SK-N-SH (cell line): ENCODE results near the gene FRRS1. TPM values are rescaled to one million over a fixed set of nuclear protein-coding genes. Genes with fewer than 3 reads are reported as not detected.
"Not testable (repeated sequence)": the region's sequence is repeated elsewhere in the genome, so short reads cannot be mapped to it uniquely, and the experiment has no call there.

Experiments
- CTCF ChIA-PET: fragments of 300-600, 350-600 bp; formaldehyde crosslinking; extraction: SDS; loops from one replicate; lab custom pipeline; 2021; lab: Yijun Ruan, JAX
- POLR2A ChIA-PET: fragments of 350-600 bp; sonication (Branson Sonifier 250); formaldehyde crosslinking; extraction: SDS; loops from one replicate; lab custom pipeline; 2020; ENCODE audit warnings: antibody characterized with exemption, inconsistent platforms; lab: Yijun Ruan, JAX
- DNase-seq: peaks from one replicate; pipeline ENCODE4 v3.0.0; 2012
- H2AFZ ChIP-seq: fragments of 200-600 bp; sonication (generic); 2 replicates; pipeline ENCODE4 v1.8.1; 2016; ENCODE audit warnings: antibody characterized with exemption, mild to moderate bottlenecking, low read depth
- H3F3A ChIP-seq: fragments of 200-600 bp; sonication (generic); replicated peaks from 2 replicates; pipeline ENCODE3; 2016; ENCODE audit warnings: antibody characterized with exemption, mild to moderate bottlenecking; ENCODE audit not compliant: insufficient read depth
- H3K27ac ChIP-seq, 2 experiments: fragments of 200-500 bp in 1 of 2; fragments of 200-600 bp in 1 of 2; sonication (Bioruptor generic) in 1 of 2; sonication (generic), shearing (Covaris generic) in 1 of 2; 2 replicates each; pipeline versions ENCODE4 v1.5.1 to v1.6.1; 2014 to 2016; ENCODE audit warnings: low read depth in 2 of 2, inconsistent platforms in 1 of 2, low read length in 1 of 2, mild to moderate bottlenecking in 1 of 2, mixed read lengths in 1 of 2
- H3K27me3 ChIP-seq: fragments of 200-600 bp; sonication (generic), shearing (Covaris generic); 2 replicates; pipeline ENCODE4 v1.6.1; 2016; ENCODE audit warnings: mixed run types; ENCODE audit not compliant: insufficient read depth
- H3K36me3 ChIP-seq, 2 experiments: fragments of 200-500 bp in 1 of 2; fragments of 200-600 bp in 1 of 2; sonication (Bioruptor generic) in 1 of 2; sonication (generic) in 1 of 2; replicated peaks in 1 of 2; 2 replicates each; pipeline versions ENCODE3 to v1.5.1; 2014 to 2016; ENCODE audit warnings: low read length in 1 of 2, mild to moderate bottlenecking in 1 of 2; ENCODE audit not compliant: insufficient read depth in 2 of 2, control insufficient read depth in 1 of 2
- H3K4me1 ChIP-seq, 2 experiments: fragments of 200-500 bp in 1 of 2; fragments of 200-600 bp in 1 of 2; sonication (Bioruptor generic) in 1 of 2; sonication (generic), shearing (Covaris generic) in 1 of 2; 2 replicates each; pipeline versions ENCODE4 v1.5.1 to v1.6.1; 2014 to 2016; ENCODE audit warnings: low read depth in 1 of 2, low read length in 1 of 2, mixed run types in 1 of 2; ENCODE audit not compliant: insufficient read depth in 2 of 2, control insufficient read depth in 1 of 2
- H3K4me2 ChIP-seq: fragments of 200-600 bp; sonication (generic), shearing (Covaris generic); 2 replicates; pipeline ENCODE4 v1.6.1; 2017; ENCODE audit warnings: mixed run types
- H3K4me3 ChIP-seq, 2 experiments: fragments of 200-500 bp in 1 of 2; fragments of 200-600 bp in 1 of 2; sonication (Bioruptor generic) in 1 of 2; sonication (generic), shearing (Covaris generic) in 1 of 2; 2 replicates each; pipeline versions ENCODE4 v1.5.1 to v1.8.1; 2014 to 2016; ENCODE audit warnings: low read depth in 2 of 2, inconsistent platforms in 1 of 2, low read length in 1 of 2, mild to moderate bottlenecking in 1 of 2, mixed read lengths in 1 of 2, moderate library complexity in 1 of 2
- H3K79me2 ChIP-seq: fragments of 200-600 bp; sonication (generic); 2 replicates; pipeline ENCODE4 v1.8.1; 2017; ENCODE audit warnings: mild to moderate bottlenecking; ENCODE audit not compliant: insufficient read depth
- H3K9ac ChIP-seq: fragments of 200-600 bp; sonication (generic); 2 replicates; pipeline ENCODE4 v1.6.1; 2017; ENCODE audit warnings: mixed run types
- H3K9me2 ChIP-seq: fragments of 200-600 bp; sonication (generic); 2 replicates; pipeline ENCODE4 v1.6.1; 2017; ENCODE audit warnings: mixed run types
- H3K9me3 ChIP-seq: fragments of 200-600 bp; sonication (generic); 2 replicates; pipeline ENCODE4 v1.6.1; 2017; ENCODE audit warnings: mixed run types, mild to moderate bottlenecking, moderate library complexity
- H4K20me1 ChIP-seq: fragments of 200-600 bp; sonication (generic); 2 replicates; pipeline ENCODE4 v1.6.1; 2017; ENCODE audit warnings: mild to moderate bottlenecking, mixed run types; ENCODE audit not compliant: insufficient read depth
- EZH2phosphoT487 ChIP-seq: fragments of 200-600 bp; sonication (generic); IDR thresholded peaks from 2 replicates; pipeline ENCODE4 v1.6.1; 2017; ENCODE audit warnings: low read depth, mixed run types, mild to moderate bottlenecking, antibody characterized with exemption, moderate library complexity, borderline replicate concordance
- FOXM1 ChIP-seq: IDR thresholded peaks from 2 replicates; pipeline ENCODE4 v1.4.0; 2012; ENCODE audit warnings: low read depth, mild to moderate bottlenecking
- GABPA ChIP-seq: IDR thresholded peaks from 2 replicates; pipeline ENCODE4 v1.4.0; 2012; ENCODE audit warnings: low read depth, mild to moderate bottlenecking
- GATA2 ChIP-seq: sonication (generic); formaldehyde crosslinking; IDR thresholded peaks from 2 replicates; pipeline ENCODE4 v1.5.0; 2020; ENCODE audit warnings: mild to moderate bottlenecking, missing genetic modification reagents
- NFIC ChIP-seq: IDR thresholded peaks from 2 replicates; pipeline ENCODE4 v1.4.0; 2012; ENCODE audit warnings: borderline replicate concordance
- RAD21 ChIP-seq: IDR thresholded peaks from 2 replicates; pipeline ENCODE4 v1.6.1; 2012; ENCODE audit warnings: mild to moderate bottlenecking, low read length
- SIN3A ChIP-seq: IDR thresholded peaks from 2 replicates; pipeline ENCODE4 v1.6.1; 2012; ENCODE audit warnings: low read depth, mild to moderate bottlenecking, low read length, moderate library complexity, borderline replicate concordance
- TAF1 ChIP-seq: IDR thresholded peaks from 2 replicates; pipeline ENCODE4 v1.6.1; 2012; ENCODE audit warnings: low read depth, mild to moderate bottlenecking, low read length, moderate library complexity, borderline replicate concordance
- TCF12 ChIP-seq: IDR thresholded peaks from 2 replicates; pipeline ENCODE4 v1.4.0; 2012
- WGBS: methylation state at CpG from one replicate; pipeline ENCODE4 v1.1.6; 2017; ENCODE audit warnings: low lambda C conversion rate; 5-methylcytosine and 5-hydroxymethylcytosine counted together
- polyA plus RNA-seq, 3 experiments: library from polyadenylated mRNA; depleted of rRNA; stranded (reverse); fragments of >200 nt; gene quantifications; 2 replicates each; pipeline ENCODE4 v1.2.3, GENCODE V29; 2012
- TF ChIP-seq, protein P1 (sequence below): IDR thresholded peaks from 2 replicates; pipeline ENCODE4 v1.6.1; 2012; ENCODE audit warnings: mild to moderate bottlenecking, low read depth, low read length, moderate library complexity
- TF ChIP-seq, protein P2 (sequence below): IDR thresholded peaks from 2 replicates; pipeline ENCODE4 v1.4.0; 2012; ENCODE audit warnings: low read depth
- TF ChIP-seq, protein P3 (sequence below): IDR thresholded peaks from 2 replicates; pipeline ENCODE4 v1.4.0; 2012; ENCODE audit warnings: low read depth, borderline replicate concordance

FRRS1 gene
- polyA plus RNA-seq, 1 of the 3 experiments (the other 2 are of a cell fraction), result 1.9 TPM

DNA sequence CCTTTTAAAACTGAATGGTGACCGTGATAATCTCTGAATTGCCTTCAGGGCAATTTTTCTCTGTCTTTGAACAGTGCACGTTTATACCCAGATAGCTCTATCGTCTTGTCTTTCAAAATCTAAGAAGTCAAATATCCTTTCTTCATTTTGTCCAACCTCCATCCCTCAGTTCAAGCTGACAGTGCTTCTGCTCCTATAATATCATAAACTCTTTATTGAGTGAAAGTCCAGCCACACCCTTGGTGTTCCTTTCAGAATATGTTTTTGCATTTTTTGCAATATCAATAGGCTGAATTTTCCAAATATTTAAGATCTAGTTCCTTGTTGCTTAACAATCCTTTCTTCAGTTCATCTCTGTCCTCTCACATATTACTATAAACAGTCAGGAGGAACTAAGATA, 35.1 kb upstream of the FRRS1 start:
- Histone ChIP-seq H3F3A (no peaks in the 10 kb centered on the region), H3K9me3 (no peaks in the 10 kb centered on the region), H3K4me3 (no peak overlapping the region), H3K27ac (no peak overlapping the region), H3K79me2 (no peaks in the 10 kb centered on the region), H3K9me2 (no peaks in the 10 kb centered on the region), H3K4me2 (no peak overlapping the region), H3K4me1 (no peaks in the 10 kb centered on the region), H3K9ac (no peak overlapping the region), H4K20me1 (no peaks in the 10 kb centered on the region), H2AFZ (no peak overlapping the region), H3K36me3 (no peaks in the 10 kb centered on the region), H3K27me3 (no peaks in the 10 kb centered on the region)
- ChIA-PET CTCF (no interaction called here), POLR2A (no interaction called here)
- TF ChIP-seq SIN3A, result no peak
- DNase-seq, result no peak
- WGBS, result 24% methylated on average over 3 of the region's 3 CpGs

DNA sequence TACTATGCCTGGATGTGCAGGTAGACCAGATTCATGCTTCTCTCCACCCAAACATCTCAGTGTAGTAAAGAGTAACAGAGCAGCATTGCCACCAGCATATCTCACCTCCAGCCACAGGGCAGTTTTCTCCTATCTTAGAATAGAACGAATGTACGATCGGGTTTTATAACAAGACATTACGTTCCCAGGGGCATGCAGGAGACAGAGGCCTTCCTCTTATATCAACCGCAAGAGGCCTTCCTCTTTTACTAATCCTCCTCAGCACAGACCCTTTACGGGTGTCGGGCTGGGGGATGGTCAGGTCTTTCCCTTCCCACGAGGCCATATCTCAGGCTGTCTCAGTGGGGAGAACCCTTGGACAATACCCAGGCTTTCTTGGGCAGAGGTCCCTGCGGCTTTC, 27.4 kb upstream of the FRRS1 start:
- H3K27me3 ChIP-seq, H3K4me3 ChIP-seq, H3K9ac ChIP-seq, H2AFZ ChIP-seq, H3K9me2 ChIP-seq, POLR2A ChIA-PET, H3K9me3 ChIP-seq, DNase-seq, CTCF ChIA-PET, H3K27ac ChIP-seq, H3F3A ChIP-seq, H3K4me2 ChIP-seq, H3K4me1 ChIP-seq, H4K20me1 ChIP-seq, H3K79me2 ChIP-seq, H3K36me3 ChIP-seq: not testable (repeated sequence)
- 72% methylated on average over 9 of the region's 9 CpGs for WGBS

DNA sequence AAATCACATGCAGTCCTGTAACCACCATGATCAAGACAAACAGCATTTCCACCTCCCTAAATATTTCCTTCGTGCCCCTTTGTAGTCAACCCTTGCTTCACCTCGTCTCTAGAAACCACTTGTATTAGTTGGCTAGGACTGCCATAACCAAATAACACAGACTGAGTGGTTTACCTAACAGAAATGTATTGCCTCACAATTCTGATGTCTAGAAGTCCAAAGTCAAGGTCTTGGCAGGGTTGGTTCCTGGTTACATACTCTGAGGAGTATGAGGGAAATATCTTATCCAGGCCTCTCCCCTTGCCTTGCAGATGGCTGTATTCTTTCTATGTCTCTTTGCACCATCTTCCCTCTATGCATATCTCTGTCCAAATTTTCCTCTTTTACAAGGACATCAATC, 23.3 kb upstream of the FRRS1 start:
- no peak for TF ChIP-seq TAF1
- TF ChIP-seq, all 33 proteins: peak for 0
- CTCF ChIA-PET, result no interaction called here
- 28% methylated on average over 2 of the region's 2 CpGs for WGBS

DNA sequence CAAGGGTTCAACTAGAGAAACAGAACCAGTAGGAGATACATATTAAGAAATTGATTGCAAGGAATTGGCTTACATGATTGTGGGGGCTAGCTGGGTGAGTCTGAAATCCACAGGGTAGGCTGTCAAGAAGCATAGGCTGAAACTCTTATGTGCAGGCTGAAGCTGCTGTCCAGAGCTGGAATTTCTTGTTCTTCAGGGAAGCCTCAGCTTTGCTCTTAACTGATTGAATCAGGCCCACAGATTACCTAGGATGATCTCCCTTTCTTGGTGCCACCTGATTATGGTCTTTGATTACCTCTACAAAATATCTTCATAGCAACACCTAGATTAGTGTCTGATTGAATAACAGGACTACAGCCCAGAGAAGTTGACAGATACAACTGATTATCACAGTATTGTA, 22.5 kb upstream of the FRRS1 start:
- Histone ChIP-seq H3F3A (no peaks in the 10 kb centered on the region), H3K4me3 (no peak overlapping the region), H3K27ac (no peak overlapping the region), H3K79me2 (no peaks in the 10 kb centered on the region), H2AFZ (no peak overlapping the region), H3K27me3 (no peaks in the 10 kb centered on the region; the same call in 1 of the 2 replicates), H3K36me3 (no peaks in the 10 kb centered on the region), H3K9ac (no peak overlapping the region), H3K9me3 (no peaks in the 10 kb centered on the region), H3K4me1 (no peaks in the 10 kb centered on the region), H3K9me2 (no peaks in the 10 kb centered on the region), H4K20me1 (no peaks in the 10 kb centered on the region), H3K4me2 (no peak overlapping the region)
- ChIA-PET POLR2A (no interaction called here), CTCF (no interaction called here)
- DNase-seq, result no peak
- TF ChIP-seq EZH2phosphoT487, result no peak
- TF ChIP-seq RAD21, result no peak
- no peak for TF ChIP-seq GABPA
- no peak for TF ChIP-seq TCF12
- TF ChIP-seq, protein P1, sequence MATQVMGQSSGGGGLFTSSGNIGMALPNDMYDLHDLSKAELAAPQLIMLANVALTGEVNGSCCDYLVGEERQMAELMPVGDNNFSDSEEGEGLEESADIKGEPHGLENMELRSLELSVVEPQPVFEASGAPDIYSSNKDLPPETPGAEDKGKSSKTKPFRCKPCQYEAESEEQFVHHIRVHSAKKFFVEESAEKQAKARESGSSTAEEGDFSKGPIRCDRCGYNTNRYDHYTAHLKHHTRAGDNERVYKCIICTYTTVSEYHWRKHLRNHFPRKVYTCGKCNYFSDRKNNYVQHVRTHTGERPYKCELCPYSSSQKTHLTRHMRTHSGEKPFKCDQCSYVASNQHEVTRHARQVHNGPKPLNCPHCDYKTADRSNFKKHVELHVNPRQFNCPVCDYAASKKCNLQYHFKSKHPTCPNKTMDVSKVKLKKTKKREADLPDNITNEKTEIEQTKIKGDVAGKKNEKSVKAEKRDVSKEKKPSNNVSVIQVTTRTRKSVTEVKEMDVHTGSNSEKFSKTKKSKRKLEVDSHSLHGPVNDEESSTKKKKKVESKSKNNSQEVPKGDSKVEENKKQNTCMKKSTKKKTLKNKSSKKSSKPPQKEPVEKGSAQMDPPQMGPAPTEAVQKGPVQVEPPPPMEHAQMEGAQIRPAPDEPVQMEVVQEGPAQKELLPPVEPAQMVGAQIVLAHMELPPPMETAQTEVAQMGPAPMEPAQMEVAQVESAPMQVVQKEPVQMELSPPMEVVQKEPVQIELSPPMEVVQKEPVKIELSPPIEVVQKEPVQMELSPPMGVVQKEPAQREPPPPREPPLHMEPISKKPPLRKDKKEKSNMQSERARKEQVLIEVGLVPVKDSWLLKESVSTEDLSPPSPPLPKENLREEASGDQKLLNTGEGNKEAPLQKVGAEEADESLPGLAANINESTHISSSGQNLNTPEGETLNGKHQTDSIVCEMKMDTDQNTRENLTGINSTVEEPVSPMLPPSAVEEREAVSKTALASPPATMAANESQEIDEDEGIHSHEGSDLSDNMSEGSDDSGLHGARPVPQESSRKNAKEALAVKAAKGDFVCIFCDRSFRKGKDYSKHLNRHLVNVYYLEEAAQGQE, result no peak
- TF ChIP-seq GATA2 (CRISPR knock-in tag), result no peak
- TF ChIP-seq, protein P2, sequence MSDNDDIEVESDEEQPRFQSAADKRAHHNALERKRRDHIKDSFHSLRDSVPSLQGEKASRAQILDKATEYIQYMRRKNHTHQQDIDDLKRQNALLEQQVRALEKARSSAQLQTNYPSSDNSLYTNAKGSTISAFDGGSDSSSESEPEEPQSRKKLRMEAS, result no peak
- TF ChIP-seq, protein P3, sequence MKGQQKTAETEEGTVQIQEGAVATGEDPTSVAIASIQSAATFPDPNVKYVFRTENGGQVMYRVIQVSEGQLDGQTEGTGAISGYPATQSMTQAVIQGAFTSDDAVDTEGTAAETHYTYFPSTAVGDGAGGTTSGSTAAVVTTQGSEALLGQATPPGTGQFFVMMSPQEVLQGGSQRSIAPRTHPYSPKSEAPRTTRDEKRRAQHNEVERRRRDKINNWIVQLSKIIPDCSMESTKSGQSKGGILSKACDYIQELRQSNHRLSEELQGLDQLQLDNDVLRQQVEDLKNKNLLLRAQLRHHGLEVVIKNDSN, result no peak
- TF ChIP-seq FOXM1, result no peak
- no peak for TF ChIP-seq NFIC

More for the DNA sequence above, 23.3 kb upstream of the FRRS1 start:
- POLR2A ChIA-PET, result no interaction called here
- Histone ChIP-seq H3K9me2 (no peaks in the 10 kb centered on the region), H3K4me1 (no peaks in the 10 kb centered on the region), H2AFZ (no peak overlapping the region), H3K9me3 (no peaks in the 10 kb centered on the region), H3K9ac (no peak overlapping the region), H3K27ac (no peak overlapping the region), H3K36me3 (no peaks in the 10 kb centered on the region), H3F3A (no peaks in the 10 kb centered on the region), H3K4me2 (no peak overlapping the region), H3K79me2 (no peaks in the 10 kb centered on the region), H3K27me3 (no peaks in the 10 kb centered on the region; the same call in 1 of the 2 replicates), H3K4me3 (no peak overlapping the region), H4K20me1 (no peaks in the 10 kb centered on the region)
- DNase-seq, result no peak
